Sciatic nerve (tissue), 2 donors: ENCODE measurements around the gene RBBP5. TPM values are rescaled to one million over a fixed set of nuclear protein-coding genes. Genes with fewer than 3 reads are reported as not detected.
A peak's percentile ranks its signal among the peaks of the same experiment; 100 is the strongest.

ENCODE experiments used
- ATAC-seq: fragments of 200-7000 bp; cut with Tn5 transposase; one replicate; pipeline ENCODE4 v1.9.1; 2020; ENCODE audit warnings: mild to moderate bottlenecking, moderate library complexity
- DNase-seq: peaks from one replicate; pipeline ENCODE4 v3.0.0-alpha.2; 2020; ENCODE audit warnings: low spot score
- intact Hi-C: fragments of 100-400 bp; cut with DNase I; formaldehyde crosslinking; loops from one replicate; pipeline ENCODE4 v1.14.2; 2022
- total RNA-seq: library from RNA; stranded (reverse); fragmentation: NEBNext Ultra II Directional; extraction: Animal tissue kit (Norgen Biotek cat#: 25700); gene quantifications from one replicate; pipeline ENCODE4 v1.2.1, GENCODE V29; 2021
- donor health status: DM: no; HTN: no; CAD: no.
- donor health status: DM: no; HTN: no; CAD: no.

RBBP5 gene
- total RNA-seq, 1 donor from 2014 or later, result 18.1 TPM

GRCh38 chr1:205077934-205078311 lies 43.9 kb downstream of the RBBP5 start:
- intact Hi-C loops, result no loop called here
- ATAC-seq (no peak), DNase-seq (no peak)

GRCh38 chr1:205077158-205077933 lies 44.4 kb downstream of the RBBP5 start:
- peak; percentile 53 for ATAC-seq
- intact Hi-C loops, result no loop called here

GRCh38 chr1:205076245-205076761 lies 45.5 kb downstream of the RBBP5 start:
- no peak for ATAC-seq
- intact Hi-C loops, result no loop called here
- DNase-seq, result no peak

More at GRCh38 chr1:205077158-205077933, 44.4 kb downstream of the RBBP5 start:
- DNase-seq, result no peak

GRCh38 chr1:205075642-205076155 lies 46.1 kb downstream of the RBBP5 start:
- intact Hi-C loops, result loop anchor here (2.0 kb wide), 1 partner anchor 19 kb away; no protein-coding TSS in a partner anchor
- ATAC-seq (no peak), DNase-seq (no peak)

GRCh38 chr1:205074513-205074912 lies 47.3 kb downstream of the RBBP5 start:
- intact Hi-C loops, result loop anchor here (2.0 kb wide), 1 partner anchor 20 kb away; no protein-coding TSS in a partner anchor
- ATAC-seq (no peak), DNase-seq (no peak)

- no peak for ATAC-seq
These were observed 47.7 kb downstream of the RBBP5 start for GRCh38 chr1:205074084-205074483.

GRCh38 chr1:205073511-205073910 lies 48.3 kb downstream of the RBBP5 start:
- DNase-seq (no peak), ATAC-seq (no peak)
- intact Hi-C loops, result no loop called here

More at GRCh38 chr1:205074084-205074483, 47.7 kb downstream of the RBBP5 start:
- intact Hi-C loops, result loop anchor here (2.0 kb wide), 1 partner anchor 21 kb away; no protein-coding TSS in a partner anchor
- DNase-seq, result no peak

- DNase-seq (no peak), ATAC-seq (no peak)
- intact Hi-C loops, result no loop called here
These were observed 48.9 kb downstream of the RBBP5 start for GRCh38 chr1:205072881-205073280.

GRCh38 chr1:205072286-205072685 lies 49.5 kb downstream of the RBBP5 start:
- ATAC-seq (no peak), DNase-seq (no peak)
- intact Hi-C loops, result no loop called here

GRCh38 chr1:205071801-205072200 lies 50.0 kb downstream of the RBBP5 start:
- DNase-seq (no peak), ATAC-seq (no peak)
- intact Hi-C loops, result no loop called here

GRCh38 chr1:205071028-205071409 lies 50.8 kb downstream of the RBBP5 start:
- intact Hi-C loops, result no loop called here
- no peak for DNase-seq
- ATAC-seq, result no peak

GRCh38 chr1:205069371-205070125 lies 52.2 kb downstream of the RBBP5 start:
- intact Hi-C loops, result no loop called here
- peak; percentile 39 for DNase-seq

GRCh38 chr1:205068457-205069040 lies 53.2 kb downstream of the RBBP5 start:
- peak; percentile 23 for DNase-seq
- no peak for ATAC-seq
- intact Hi-C loops, result no loop called here

More at GRCh38 chr1:205069371-205070125, 52.2 kb downstream of the RBBP5 start:
- ATAC-seq, result no peak

- intact Hi-C loops, result no loop called here
- ATAC-seq (no peak), DNase-seq (peak; percentile 19)
These were observed 53.8 kb downstream of the RBBP5 start for GRCh38 chr1:205068001-205068400.

GRCh38 chr1:205067031-205067430 lies 54.7 kb downstream of the RBBP5 start:
- intact Hi-C loops, result no loop called here
- ATAC-seq, result no peak
- DNase-seq, result peak; percentile 34

GRCh38 chr1:205066141-205066818 lies 55.5 kb downstream of the RBBP5 start:
- intact Hi-C loops, result no loop called here
- DNase-seq (peak; percentile 55), ATAC-seq (no peak)

GRCh38 chr1:205065666-205066065 lies 56.1 kb downstream of the RBBP5 start:
- intact Hi-C loops, result no loop called here
- ATAC-seq (no peak), DNase-seq (peak; percentile 54)

GRCh38 chr1:205064741-205065316 lies 56.9 kb downstream of the RBBP5 start:
- DNase-seq, result peak; percentile 23
- intact Hi-C loops, result loop anchor here (5.0 kb wide), 1 partner anchor 78 kb away; no protein-coding TSS in a partner anchor
- ATAC-seq, result no peak
